ENCODE results near the gene ZDHHC18.

Gene ZDHHC18

GRCh38 chr1:26900815-26901511 lies 74.5 kb downstream of the ZDHHC18 start:
- DNase-seq: no peak
